Measurements from ENCODE around the gene LRRC71.

The LRRC71 gene

DNA sequence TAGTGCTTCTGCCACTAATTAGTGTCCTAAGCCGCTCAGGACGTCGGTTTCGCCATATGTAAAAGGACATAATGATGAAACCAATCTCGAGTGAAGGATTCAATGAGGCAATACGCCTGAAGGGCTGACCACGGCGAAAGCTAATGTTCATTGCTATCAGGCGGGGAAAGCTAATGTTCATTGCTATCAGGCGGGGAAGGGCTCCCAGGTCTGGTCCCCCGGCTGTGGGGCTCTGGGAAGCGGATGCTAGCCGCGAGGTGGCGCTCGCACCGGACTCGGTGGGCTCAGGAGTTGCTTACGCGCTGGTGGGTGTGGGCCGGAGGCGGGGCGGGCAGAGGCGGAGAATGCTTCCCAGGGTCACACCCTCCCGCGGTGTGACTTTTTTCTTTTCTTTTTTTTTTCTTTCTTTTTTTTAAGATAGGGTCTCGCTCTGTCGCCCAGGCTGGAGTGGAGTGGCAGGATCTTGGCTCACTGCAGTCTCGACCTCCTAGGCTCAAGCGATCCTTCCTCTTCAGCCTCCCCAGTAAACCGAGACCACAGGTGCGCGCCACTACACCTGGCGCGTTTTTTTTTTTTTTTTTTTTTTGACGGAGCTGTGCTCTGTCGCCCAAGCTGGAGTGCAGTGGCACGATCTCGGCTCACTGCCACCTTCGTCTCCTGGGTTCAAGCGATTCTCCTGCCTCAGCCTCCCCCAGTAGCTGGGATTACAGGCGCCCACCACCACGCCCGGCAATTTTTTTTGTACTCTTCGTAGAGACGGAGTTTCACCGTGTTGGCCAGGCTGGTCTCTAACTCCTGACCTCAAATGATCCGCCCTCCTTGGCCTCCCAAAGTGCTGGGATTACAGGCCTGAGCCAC lies 28.0 kb upstream of the LRRC71 start:
- peak; percentile 83 to 84 for DNase-seq

DNA sequence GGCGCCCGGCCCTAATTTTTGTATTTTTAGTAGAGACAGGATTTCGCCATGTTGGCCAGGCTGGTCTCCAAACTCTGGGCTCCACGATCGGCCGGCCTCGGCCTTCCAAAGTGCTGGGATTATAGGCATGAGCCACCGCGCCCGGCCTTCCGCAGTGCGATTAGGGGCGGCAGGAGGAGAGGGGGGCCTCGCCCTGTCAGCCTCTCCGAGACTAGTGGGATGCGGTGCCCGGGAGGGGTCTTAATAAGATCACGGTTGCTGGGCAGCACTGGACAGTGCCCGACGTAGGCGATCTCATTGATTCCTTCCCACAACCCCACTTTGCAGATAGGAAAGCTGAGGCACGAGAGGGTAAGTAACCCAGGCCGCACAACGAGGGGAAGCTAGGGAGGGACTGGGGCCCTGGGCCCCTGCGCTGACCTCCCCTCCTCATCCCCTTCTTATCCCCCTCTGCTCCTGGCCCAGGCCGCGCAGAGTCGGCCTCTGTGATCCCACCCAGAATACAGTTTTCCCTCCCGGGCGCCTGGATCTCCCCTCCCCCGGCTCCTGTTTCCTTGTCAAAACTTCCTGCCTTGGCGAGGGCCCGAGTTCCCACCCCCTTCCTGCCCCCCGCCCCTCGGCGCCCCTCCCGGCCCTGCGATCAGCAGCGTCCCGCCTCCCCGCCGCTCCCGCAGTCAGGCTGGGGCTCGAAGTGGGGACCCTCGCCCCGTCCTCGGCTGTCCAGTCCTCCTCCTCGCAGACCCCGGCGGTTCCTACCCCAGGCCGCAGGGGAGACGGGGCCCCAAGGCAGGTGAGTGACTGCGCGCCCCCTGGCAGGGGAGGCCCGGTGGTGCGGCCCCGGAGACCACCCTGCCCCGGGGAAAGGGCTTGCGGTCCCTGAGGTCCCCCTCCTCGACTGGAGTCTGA lies 27.1 kb upstream of the LRRC71 start, which contains the start of gene PEAR1:
TSS of gene PEAR1 (plus strand) at position 671 of the 906 bp plus-strand sequence. CDS start 10,209 bp downstream, outside the sequence.
- DNase-seq = no peak

DNA sequence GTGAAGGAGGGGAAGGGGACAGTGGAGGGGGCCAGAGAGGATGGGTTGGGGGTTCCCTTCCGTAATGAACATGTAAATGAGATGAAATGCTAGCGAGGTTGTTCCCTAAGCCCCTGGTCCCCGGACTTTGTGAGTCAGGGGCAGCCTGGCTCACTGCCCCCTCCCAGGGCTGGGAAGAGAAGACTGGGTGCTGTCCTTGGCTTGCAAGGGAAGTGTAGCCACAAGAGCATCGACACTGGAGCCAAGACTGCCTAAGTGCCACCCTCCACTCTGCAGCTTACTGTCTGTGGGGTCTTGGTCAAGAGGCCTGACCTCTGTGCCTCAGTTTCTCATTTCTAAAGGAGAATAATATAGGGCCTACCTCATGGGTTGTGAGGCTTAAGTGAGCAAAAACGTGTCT lies 26.4 kb upstream of the LRRC71 start:
- no peak for DNase-seq

DNA sequence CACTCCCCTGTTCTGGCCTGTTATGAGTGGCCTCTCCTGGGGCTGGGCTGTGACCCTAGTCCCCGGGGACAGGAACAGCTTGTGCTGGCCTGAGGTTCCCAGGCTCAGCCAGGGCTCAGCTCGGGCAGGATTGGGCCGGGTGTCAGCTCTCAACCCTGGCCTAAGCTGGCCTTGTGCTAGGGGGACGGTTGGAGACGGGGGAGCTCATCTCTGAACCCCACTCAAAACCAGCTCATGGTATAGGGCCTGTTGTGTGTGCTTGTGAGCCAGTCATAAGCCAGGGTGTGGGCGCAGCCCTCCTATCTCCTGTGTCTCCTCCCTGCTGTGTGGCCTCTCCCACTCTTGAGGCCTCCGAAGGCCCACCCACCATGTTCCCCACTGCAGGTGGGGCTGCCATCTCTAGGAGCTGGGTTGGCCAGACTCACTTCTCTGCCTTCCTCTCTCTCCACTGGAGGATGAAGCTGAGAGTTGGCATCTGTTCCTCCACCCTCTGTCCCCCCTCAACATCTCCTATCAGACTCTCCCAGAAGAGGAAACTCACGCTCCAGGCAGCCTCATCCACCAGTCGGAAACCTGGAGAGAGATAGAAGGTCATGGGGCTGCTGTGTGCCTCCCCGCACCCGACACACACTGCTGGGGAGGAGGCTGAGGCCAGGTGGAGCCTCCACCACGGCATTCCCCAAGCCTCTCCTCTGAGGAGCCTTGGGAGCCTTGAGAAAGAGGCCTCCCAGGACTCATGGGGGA lies 25.5 kb upstream of the LRRC71 start:
- DNase-seq = no peak

DNA sequence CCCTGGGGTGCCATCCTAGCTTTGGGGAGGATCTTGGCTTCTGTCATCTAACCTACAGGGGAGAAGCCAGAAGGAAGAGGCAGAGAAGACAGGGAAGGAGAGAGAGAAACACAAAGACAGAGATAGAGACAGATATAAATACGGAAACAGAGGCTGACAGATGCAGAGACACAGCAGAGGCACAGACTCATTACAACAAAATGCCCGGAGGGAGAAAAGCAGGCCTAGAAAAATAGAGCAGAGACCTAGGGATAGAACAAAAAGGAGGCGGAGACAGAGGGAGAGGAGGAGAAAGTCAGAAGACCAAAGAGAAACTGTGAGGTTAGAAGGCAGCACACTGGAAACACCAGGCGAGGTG lies 25.0 kb upstream of the LRRC71 start:
- no peak for DNase-seq

DNA sequence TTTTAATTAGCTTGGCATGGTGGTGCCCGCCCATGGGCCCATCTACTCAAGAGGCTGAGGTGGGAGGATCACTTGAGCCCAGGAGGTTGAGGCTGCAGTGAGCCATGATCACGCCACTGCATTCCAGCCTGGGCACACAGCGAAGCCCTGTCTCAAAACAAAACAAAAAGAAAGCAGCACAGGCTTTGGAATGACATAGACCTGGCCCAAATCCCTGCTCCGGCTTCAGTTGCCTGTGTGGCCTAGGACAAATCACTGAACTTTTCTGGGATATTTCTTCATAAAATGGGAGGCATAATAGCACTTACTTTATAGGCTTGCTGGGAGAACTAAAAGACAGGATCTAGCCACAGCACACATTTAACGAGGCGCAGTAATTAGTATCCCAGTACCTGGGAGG lies 24.5 kb upstream of the LRRC71 start:
- DNase-seq = no peak

DNA sequence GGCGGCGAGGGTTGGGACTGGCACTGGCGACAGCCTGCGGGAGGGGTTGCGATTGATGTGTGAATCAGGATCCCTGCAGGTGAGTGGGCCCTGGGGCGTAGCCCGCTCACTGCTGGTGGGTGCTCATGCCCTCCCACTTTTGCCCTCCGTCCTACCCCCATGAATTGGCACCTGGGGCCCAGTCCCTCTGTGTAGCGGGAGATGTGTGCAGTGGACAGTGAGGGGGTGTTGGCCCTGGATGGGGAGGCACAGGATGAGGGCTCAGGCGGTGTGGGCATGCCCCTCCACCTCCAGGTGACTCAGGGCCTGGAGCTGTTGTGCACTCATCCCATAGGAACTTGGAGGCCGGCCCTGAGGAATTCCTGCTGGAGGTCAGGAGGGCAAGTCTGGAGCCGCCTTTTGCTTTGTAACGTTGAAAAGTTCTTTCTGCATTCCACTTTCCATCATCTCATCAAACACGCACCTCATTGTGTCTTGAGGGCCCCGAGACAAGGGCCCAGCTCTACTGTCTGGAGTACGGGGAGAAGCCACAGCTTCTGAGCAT lies 23.9 kb upstream of the LRRC71 start:
- DNase-seq = no peak

DNA sequence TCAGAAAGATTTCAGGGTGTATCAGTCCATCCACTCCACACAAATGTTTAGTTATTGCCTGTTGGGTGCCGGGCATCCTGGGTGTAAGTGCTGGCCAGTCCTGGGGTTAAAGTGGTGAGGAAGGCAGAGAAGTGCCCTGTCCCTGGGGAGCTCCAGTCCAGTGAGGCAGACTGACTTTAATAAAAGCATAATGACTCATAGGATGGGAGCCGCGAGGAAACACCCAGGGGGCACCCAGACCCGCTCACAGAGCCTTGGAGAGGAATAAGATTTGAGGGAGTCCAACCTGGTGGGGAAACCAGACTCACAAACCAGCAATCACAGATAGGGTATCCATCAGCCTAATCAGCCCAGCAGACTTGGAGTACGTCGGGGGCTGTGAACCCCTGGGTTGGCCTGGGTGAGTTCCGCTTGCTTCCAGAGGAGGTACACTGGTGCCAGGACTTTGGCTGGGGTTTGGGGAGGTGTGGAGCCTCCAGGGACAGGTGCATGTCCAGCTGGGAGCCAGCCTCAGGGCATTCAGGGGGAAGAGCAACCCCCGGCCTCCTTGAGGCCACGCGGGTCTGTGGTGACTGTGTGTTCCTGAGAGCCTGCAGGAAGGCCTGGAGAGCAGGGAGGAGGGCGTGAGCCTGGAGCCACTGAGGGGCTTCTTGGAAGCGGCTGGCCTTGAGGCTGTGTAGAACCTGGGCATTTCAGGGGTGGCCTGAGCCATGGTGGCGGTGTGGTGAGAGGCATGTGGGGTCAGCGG lies 23.2 kb upstream of the LRRC71 start:
- DNase-seq = no peak

DNA sequence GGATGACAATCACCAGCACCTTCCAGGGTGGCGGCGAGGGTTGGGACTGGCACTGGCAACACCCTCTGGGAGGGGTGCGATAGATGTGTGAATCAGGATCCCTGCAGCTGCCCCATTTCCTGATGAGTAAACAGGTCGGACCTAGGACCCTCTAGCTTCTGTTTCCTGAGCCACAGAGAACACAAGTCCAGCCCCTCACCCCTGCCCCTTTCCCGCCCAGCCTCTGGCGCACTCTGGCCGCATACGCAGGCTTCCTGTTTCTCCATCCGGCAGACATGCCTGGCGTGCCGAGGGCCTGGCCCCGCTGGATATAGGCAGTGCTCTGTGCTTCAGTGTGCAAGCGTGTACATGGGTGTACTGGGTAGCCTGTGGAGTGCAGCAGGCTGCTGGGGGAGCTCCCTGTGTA lies 22.3 kb upstream of the LRRC71 start:
- no peak for DNase-seq

DNA sequence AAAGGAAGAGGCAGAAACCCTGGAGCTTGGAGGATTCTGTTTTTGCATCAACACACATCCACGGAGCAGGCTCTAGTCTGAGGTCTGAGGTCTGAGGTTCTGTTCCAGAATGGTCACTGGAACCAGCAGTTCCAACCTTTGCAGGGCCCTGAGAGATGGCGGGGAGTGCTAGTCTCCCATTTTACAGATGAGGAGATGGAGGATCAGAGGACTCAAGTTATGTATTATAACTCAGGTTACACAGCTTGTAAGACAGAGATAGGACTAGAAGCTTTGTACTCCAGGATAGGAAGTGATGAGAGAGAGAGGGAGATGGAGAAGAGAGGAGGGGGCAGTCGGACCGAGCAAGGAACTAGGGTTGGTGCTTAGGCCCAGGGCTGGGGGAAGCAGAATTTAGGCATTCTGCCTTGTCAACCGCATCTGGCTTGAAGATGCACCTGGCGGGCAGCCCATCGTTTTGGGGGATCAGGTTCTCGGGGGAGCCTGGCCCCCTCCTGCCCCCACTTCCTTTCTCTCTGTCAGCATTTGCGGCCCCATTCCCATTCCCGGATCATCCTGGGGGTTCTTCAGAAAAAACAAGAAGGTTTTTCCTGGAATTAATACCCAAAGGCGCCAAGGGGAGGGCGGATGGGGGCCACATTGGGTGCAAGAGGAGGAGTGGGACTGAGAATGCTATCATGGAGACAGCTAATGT lies 21.3 kb upstream of the LRRC71 start:
- DNase-seq = no peak

DNA sequence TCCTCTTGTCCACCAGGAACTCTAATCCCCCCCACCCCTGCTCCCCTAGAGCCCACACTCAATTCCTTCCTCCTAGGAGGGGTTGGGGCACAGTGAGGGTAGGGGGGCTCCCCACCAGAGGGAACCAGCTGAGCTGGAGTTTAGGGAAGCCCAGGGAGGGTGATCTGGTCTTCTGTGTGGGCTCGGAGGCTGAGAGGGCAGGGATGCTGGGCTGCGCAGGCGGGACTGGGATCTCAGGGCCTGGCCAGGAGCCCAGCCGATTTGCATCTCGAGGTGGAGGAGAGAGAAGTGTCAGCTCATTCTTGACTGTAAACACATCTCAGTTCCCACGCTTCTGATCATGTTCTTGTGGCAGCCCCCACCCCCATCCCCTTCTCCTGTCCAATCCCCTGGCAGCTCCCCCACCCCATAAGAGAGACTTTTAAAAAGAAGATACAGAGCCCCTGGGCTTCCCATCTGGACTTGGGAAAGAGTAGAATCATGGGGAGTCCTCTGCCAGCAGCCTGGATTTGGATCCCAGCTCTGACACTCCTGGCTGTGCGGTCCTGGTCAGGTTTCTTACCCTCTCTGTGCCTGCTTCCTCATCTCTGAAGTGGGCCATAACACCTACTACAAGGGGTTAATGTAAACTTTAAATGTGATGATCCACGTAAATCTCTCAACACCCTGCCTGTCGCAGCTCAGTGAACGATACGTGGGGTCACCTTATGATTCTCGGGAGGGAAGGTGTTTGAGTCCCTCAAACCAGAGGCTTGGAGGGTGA lies 20.3 kb upstream of the LRRC71 start:
- no peak for DNase-seq

DNA sequence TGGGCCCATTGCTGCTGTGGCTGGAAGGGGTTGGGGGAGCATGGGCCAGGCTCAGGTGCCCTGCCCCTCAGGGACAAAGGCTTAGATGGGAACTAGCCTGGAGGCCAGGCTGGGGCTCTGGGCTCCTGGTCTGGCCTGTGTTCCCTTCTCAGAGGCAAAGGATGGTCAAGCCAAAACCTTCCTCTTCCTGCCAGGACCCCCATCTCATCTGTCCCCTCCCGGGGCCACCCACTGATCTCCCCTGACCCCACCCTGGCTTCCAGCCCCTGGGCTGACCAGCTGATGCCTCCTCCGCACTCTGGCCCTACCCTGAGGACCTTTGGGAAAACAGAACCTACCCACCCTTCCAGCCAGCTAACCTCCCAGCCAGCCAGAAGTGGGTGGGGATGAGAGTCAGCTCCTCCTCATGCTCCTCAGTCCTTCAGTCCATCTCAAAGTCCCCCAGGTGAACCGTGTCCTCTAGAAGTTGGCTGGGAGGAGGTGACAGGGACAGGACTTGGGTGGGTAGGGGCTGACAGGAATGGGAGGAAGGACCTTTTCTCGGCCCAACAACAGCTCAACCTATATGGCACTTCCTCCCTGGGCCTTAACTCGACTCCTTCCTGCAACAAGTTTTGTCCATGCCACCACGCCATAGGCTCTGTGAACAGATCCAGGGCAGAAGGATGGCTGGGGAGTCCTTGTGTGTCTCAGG lies 19.4 kb upstream of the LRRC71 start:
- DNase-seq = no peak

DNA sequence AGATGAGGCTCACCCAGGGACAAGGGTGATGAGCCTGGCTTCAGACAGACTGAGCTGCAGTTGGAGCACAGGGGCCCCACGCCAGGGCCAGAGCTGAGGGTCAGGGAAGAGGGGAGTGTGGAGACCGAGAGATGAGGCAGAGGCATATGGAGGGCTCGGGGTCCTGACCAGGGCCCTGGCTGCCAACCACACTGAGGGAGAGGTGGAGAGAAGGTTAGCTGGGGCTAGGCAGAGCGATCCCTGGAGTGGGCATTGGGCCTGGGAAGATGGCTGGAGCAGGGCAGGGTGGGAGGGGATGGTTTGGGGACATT lies 18.9 kb upstream of the LRRC71 start:
- no peak for DNase-seq

DNA sequence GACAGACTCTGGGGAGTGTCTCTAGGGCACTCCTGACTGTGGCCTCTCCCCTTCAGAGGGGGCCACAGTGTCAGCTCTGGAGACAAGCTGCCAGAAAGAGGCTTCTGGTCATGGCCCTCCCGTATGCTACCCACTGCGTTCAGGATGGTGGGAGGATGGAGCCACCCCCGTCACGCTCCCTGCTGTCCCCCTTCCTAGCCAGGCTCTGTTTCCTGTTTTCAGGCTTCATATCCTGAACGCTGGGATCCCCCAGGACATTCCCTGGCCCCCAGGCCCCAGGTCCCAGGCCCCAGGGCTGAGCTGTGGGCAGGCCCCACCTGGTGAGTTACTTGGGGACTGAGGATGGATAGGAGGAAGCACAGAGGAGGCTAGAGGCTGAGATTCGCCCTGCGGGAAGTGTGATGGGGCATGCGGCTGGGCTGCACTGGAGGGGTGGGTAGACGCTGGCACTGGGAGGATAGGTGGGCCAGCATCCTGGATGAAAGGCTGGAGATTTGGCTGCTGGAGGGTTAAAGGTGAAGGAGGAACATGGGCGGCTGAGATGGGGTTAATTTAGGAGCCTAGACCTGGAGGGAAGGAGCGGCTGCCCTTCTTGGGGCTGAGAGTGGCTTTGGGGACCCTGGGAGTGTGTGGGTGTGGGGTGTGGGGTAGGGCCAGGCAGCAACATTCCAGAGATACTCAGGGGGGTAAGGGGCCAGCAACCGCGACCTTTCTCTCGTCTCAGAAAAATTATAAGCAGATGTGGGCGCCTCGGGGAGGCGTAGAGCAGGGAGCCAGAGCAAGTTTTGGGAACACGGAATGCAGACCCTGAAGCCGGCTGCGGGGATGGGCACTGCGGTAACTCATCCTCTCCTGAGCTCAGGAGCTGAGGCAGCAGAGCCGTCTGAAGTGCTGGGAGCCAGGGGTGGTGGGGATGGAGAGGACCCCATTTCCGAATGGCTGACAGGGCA lies 18.2 kb upstream of the LRRC71 start:
- no peak for DNase-seq

DNA sequence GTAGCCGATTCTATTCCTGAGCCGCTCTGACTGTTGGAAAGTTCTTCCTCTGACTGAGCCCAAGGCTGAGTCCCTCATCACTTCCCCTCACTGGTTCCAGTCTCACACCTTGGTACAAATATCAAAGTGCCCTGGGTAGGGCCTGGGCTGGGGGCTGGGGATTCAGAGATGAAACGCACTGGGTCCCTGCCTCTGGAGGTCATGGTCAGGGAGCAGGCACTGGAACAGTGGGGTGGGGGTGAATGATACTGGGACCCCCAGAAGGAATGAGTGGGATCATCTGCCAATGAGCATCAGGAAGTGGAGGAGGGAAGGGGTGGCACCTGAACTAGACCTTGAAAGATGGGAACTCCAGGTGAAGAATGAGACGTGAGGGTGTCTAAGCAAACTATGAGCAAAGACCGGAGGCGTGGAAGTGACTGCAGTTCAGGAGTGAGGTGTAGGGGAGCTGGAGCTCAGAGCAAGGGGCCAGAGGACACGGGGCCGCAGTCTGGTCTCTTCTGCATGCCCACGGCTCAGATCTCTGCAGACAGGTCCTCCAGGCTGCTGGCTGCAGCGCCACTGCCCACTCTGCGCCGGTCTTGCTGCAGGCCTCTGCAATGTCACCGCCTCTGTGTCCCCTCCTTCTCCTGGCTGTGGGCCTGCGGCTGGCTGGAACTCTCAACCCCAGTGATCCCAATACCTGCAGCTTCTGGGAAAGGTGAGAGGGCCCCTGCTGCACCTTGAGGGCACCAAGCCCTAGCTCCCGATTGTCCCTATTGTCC lies 16.9 kb upstream of the LRRC71 start:
- no peak for DNase-seq

DNA sequence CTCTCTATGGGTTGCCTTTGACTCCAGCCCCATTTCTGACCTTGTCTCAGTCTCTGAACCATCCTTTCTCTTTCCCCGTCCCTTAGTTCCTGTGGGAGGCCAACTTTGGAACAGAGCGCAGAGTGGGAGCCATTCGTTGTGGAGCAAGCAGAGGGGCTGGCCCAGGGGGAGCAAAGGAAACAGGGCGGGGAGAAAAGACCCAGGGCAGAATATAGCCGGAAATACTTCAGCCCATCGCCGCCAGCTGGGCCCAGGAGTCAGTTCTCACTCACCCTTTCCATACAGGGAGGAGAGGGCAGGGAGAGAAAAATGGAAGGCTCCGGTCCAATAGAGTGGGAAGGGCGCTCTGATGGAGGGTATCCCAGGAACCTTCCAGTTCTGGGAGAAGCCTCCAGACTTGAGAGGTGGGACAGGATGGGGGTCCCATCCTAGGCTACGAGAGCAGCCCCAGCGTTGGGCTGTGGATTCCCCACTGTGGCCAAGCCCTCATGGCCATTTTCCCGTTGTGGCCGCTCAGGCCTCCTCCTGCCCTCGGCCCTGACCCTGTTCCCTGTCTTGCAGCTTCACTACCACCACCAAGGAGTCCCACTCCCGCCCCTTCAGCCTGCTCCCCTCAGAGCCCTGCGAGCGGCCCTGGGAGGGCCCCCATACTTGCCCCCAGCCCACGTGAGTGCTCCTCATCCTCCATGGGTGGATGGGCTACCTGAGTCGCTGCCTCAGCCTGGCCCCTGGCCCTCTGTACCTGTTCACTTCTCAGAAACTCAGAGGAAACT lies 16.1 kb upstream of the LRRC71 start:
- DNase-seq = no peak

DNA sequence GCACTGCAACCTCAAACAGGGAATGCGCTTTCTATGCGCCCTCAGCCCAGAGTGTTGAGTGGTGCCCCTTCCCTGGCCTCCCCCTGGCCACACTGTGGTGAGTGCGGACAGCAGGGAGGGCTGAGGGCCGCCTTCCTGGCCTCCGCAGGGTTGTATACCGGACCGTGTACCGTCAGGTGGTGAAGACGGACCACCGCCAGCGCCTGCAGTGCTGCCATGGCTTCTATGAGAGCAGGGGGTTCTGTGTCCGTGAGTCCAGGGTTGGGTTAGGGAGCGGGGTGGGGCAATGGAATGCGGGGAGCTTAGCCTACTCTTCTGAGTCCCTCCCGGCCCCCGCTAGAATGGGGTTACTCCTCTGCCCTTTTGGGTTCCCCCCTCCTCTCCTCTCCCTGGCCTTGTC lies 15.3 kb upstream of the LRRC71 start:
- no peak for DNase-seq

DNA sequence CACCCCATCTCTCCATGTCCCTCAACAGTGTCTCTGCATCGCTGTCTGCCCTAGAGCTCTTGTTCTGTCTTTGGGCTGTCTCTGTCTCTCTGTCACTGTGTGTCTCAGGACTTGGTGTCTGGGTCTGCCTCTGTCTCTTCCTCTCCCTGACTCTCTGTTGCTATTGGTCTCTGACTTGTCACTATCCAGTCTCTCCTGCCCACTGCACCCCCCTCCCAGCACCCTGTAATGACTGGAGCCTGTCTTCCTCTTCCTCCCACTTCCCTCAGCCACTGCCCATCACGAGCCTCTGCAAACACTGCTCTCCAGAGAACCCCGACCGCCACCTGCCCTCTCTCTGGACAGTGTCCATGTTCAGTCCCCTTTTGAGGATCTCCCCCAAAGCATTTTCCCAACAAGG lies 14.8 kb upstream of the LRRC71 start:
- no peak for DNase-seq

All from activated CD4-positive, alpha-beta T cell treated with anti-CD3 and anti-CD28 coated beads, Interleukin-2, amount 50 U/mL, for 4 hours (primary cell).